ENCODE data around the gene TPM1.

DNA sequence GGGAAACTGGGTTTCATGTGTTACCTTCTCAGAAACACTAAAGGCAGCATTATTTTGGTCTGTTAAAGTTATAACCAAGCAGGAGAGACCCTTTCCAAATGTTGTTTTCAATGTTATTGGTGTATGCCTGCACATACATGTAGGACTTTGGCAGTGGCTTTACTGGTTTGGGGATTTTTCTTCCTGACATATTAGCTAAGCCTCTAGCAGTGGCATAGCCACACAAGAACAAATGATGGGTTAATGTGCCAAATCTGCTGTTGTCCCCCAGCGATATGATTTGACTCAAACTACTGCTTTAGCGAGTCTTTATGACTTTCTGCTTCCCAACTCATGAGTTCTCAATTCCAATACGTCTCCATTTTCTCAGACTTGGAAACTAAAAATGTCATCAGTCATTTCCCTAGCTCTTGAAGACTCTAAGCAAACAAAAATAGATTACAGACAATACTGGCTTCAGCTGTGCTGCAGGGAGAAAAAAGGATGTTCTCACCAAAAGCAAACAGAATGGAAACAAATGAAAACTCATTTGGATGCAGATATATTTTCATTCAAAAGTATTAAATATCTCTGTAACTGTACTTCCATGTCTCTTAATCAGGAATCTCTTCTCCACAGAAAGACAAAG lies 29.6 kb downstream of the TPM1 start:
- TF ChIP-seq, protein P1, sequence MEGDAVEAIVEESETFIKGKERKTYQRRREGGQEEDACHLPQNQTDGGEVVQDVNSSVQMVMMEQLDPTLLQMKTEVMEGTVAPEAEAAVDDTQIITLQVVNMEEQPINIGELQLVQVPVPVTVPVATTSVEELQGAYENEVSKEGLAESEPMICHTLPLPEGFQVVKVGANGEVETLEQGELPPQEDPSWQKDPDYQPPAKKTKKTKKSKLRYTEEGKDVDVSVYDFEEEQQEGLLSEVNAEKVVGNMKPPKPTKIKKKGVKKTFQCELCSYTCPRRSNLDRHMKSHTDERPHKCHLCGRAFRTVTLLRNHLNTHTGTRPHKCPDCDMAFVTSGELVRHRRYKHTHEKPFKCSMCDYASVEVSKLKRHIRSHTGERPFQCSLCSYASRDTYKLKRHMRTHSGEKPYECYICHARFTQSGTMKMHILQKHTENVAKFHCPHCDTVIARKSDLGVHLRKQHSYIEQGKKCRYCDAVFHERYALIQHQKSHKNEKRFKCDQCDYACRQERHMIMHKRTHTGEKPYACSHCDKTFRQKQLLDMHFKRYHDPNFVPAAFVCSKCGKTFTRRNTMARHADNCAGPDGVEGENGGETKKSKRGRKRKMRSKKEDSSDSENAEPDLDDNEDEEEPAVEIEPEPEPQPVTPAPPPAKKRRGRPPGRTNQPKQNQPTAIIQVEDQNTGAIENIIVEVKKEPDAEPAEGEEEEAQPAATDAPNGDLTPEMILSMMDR (conservative IDR thresholded peaks at IDR 0.05 in 1 of 2, IDR thresholded peaks at IDR 0.05 in 1 of 2; ENCODE audit: low read depth in 1 of 2, low read length in 2 of 2) = no peak
- TF ChIP-seq EZH2 (IDR thresholded peaks at IDR 0.05; ENCODE audit: low read length, missing control alignments) = no peak
